Tibial nerve (tissue), 4 donors: ENCODE measurements around the gene CCT6B. TPM values are rescaled to one million over a fixed set of nuclear protein-coding genes. Genes with fewer than 3 reads are reported as not detected.
A peak's percentile ranks its signal among the peaks of the same experiment; 100 is the strongest.
"Not testable (repeated sequence)": the region's sequence is repeated elsewhere in the genome, so short reads cannot be mapped to it uniquely, and the experiment has no call there.

ENCODE experiments used
- DNase-seq, 2 donors: peaks; one replicate each; pipeline ENCODE4 v3.0.0-alpha.2; 2019; ENCODE audit warnings: low spot score in 2 of 2
- H3K27ac ChIP-seq, 4 donors: fragments of 200-600 bp; sonication (generic) in 3 of 4; one replicate each; pipeline ENCODE4 v1.5.1; 2017 to 2019; ENCODE audit warnings: mild to moderate bottlenecking in 1 of 4
- H3K27me3 ChIP-seq, 2 donors: fragments of 200-600 bp; sonication (generic) in 1 of 2; one replicate each; pipeline versions ENCODE4 v1.5.1 to v1.6.0; 2017 to 2019
- H3K36me3 ChIP-seq, 3 donors: fragments of 200-600 bp; sonication (generic); one replicate each; pipeline ENCODE4 v1.5.1; 2018 to 2019
- H3K4me1 ChIP-seq, 4 donors: fragments of 200-600 bp; sonication (generic) in 3 of 4; one replicate each; pipeline ENCODE4 v1.5.1; 2017 to 2019
- H3K4me3 ChIP-seq, 4 donors: fragments of 200-600 bp; sonication (generic) in 3 of 4; one replicate each; pipeline ENCODE4 v1.5.1; 2017 to 2019; ENCODE audit warnings: mild to moderate bottlenecking in 1 of 4, moderate library complexity in 1 of 4
- H3K9me3 ChIP-seq, 4 donors: fragments of 200-600 bp; sonication (generic) in 3 of 4; one replicate each; pipeline ENCODE4 v1.5.1; 2017 to 2019
- CTCF ChIP-seq, 5 experiments: fragments of 200-600 bp in 3 of 5; fragments of 450-650 bp in 2 of 5; sonication (generic) in 3 of 5; IDR thresholded peaks; one replicate each; pipeline ENCODE4 v1.5.1; 2016 to 2019; ENCODE audit warnings: antibody characterized with exemption in 5 of 5, mild to moderate bottlenecking in 3 of 5, moderate library complexity in 2 of 5
- EP300 ChIP-seq, 2 donors: sonication (generic); formaldehyde crosslinking; IDR thresholded peaks; one replicate each; pipeline ENCODE4 v1.6.1; 2017; ENCODE audit warnings: antibody characterized with exemption in 2 of 2, mild to moderate bottlenecking in 1 of 2
- POLR2A ChIP-seq, 2 donors: fragments of 450-650 bp; IDR thresholded peaks; one replicate each; pipeline ENCODE4 v1.6.1; 2017; ENCODE audit warnings: antibody characterized with exemption in 2 of 2, mild to moderate bottlenecking in 2 of 2, moderate library complexity in 2 of 2
- WGBS, 2 donors: methylation state at CpG; one replicate each; pipeline ENCODE4 v1.1.5; 2018; 5-methylcytosine and 5-hydroxymethylcytosine counted together
- total RNA-seq, 4 donors: library from RNA; depleted of rRNA; stranded (reverse); fragments of >200 nt; gene quantifications; one replicate each; pipeline ENCODE4 v1.1.0, GENCODE V29; 2016

The CCT6B gene
- total RNA-seq, 4 donors from 2014 or later: 0.90 to 7.5 (median 3.1) TPM

GRCh38 chr17:35002876-35003551, 41.8 kb upstream of the CCT6B start:
- Histone ChIP-seq H3K27me3 (no peaks in the 10 kb centered on the region), H3K9me3 (no peaks in the 10 kb centered on the region), H3K27ac (no peak overlapping the region), H3K36me3 (peaks cover 0 to 91% (median 0%) of the 10 kb centered on the region in 3 donors), H3K4me1 (peaks cover 0 to 6% (median 1%) of the 10 kb centered on the region in 4 donors), H3K4me3 (no peak overlapping the region)
- TF ChIP-seq CTCF (IDR thresholded peaks at IDR 0.05) (no peak), POLR2A (IDR thresholded peaks at IDR 0.05) (no peak), EP300 (IDR thresholded peaks at IDR 0.05) (no peak)
- 86 to 87% methylated on average over 14 to 15 of the region's 15 CpGs for WGBS, 2 donors
- no peak for DNase-seq

- Histone ChIP-seq H3K4me3 (no peak overlapping the region), H3K27me3 (no peaks in the 10 kb centered on the region), H3K27ac (no peak overlapping the region), H3K36me3 (peaks cover 0 to 81% (median 0%) of the 10 kb centered on the region in 3 donors), H3K4me1 (peaks cover 0 to 21% (median 11%) of the 10 kb centered on the region in 4 donors), H3K9me3 (no peaks in the 10 kb centered on the region)
- DNase-seq: no peak
- TF ChIP-seq EP300 (IDR thresholded peaks at IDR 0.05) (no peak), CTCF (IDR thresholded peaks at IDR 0.05) (no peak), POLR2A (IDR thresholded peaks at IDR 0.05) (no peak)
- WGBS, 2 donors: 82 to 84% methylated on average over 2 of the region's 2 CpGs
These were observed 40.3 kb upstream of the CCT6B start for GRCh38 chr17:35001549-35001948.

- not testable (repeated sequence) for H3K9me3 ChIP-seq, H3K27me3 ChIP-seq, H3K27ac ChIP-seq, DNase-seq, H3K4me3 ChIP-seq
- 96% methylated on average over 13 to 14 of the region's 14 CpGs for WGBS, 2 donors
- Histone ChIP-seq H3K4me1 (peaks cover 0 to 21% (median 11%) of the 10 kb centered on the region in 4 donors), H3K36me3 (peaks cover 0 to 83% (median 0%) of the 10 kb centered on the region in 3 donors)
These were observed 39.7 kb upstream of the CCT6B start for GRCh38 chr17:35000965-35001364.

GRCh38 chr17:34999456-34999855, 38.2 kb upstream of the CCT6B start:
- Histone ChIP-seq H3K27me3 (no peaks in the 10 kb centered on the region), H3K4me1 (peaks cover 0 to 21% (median 11%) of the 10 kb centered on the region in 4 donors), H3K4me3 (no peak overlapping the region), H3K9me3 (no peaks in the 10 kb centered on the region), H3K36me3 (peaks cover 0 to 86% (median 0%) of the 10 kb centered on the region in 3 donors), H3K27ac (no peak overlapping the region)
- TF ChIP-seq POLR2A (IDR thresholded peaks at IDR 0.05): no peak
- no peak for TF ChIP-seq EP300 (IDR thresholded peaks at IDR 0.05)
- TF ChIP-seq CTCF (IDR thresholded peaks at IDR 0.05): no peak
- no peak for DNase-seq
- WGBS, 2 donors: 85 to 86% methylated on average over 2 of the region's 2 CpGs

- WGBS, 2 donors: 58% methylated on average over 5 of the region's 5 CpGs
- peak overlapping the region in 2 of 4 donors; percentile 55 to 68 for H3K27ac ChIP-seq
- TF ChIP-seq CTCF (IDR thresholded peaks at IDR 0.05) (peak; percentile 42 to 79 (median 74)), POLR2A (IDR thresholded peaks at IDR 0.05) (no peak)
- no peaks in the 10 kb centered on the region for H3K9me3 ChIP-seq
- peaks cover 0 to 86% (median 0%) of the 10 kb centered on the region in 3 donors for H3K36me3 ChIP-seq
- DNase-seq: peak; percentile 28 to 58
- peaks cover 0 to 21% (median 11%) of the 10 kb centered on the region in 4 donors for H3K4me1 ChIP-seq
- H3K27me3 ChIP-seq: no peaks in the 10 kb centered on the region
- no peak overlapping the region for H3K4me3 ChIP-seq
These were observed 36.9 kb upstream of the CCT6B start for GRCh38 chr17:34998205-34998604.
